ENCODE measurements around the gene PCNX3. TPM values are rescaled to one million over a fixed set of nuclear protein-coding genes. Genes with fewer than 3 reads are reported as not detected.

The PCNX3 gene
- total and polyA plus RNA-seq, 2 of the 4 experiments (the other 2 are of a cell fraction), result 5.6 to 33.2 TPM

GRCh38 chr11:65654375-65655349, 39.1 kb downstream of the PCNX3 start:
- 94% methylated on average over 7 of the region's 14 CpGs; no CpG with 5 or more reads in 1 of the 2 experiments for WGBS, 2 experiments (ENCODE audit: extremely low coverage in 2 of 2, insufficient read length in 1 of 2)
- CTCF ChIA-PET, result no interaction called here
- POLR2A ChIA-PET (ENCODE audit: unreplicated experiment), result interaction anchor here (0.7 kb wide), 1 partner anchor 179 kb away, joined by 7 read pairs; the partner anchor contains the start of gene SNX32

More at GRCh38 chr11:65654375-65655349, 39.1 kb downstream of the PCNX3 start:
- no peak for DNase-seq
- no peak overlapping the region for H3K4ac ChIP-seq (ENCODE audit: low read depth, low read length)
- H3K4me3 ChIP-seq (ENCODE audit: insufficient read depth, low read depth, low read length), result no peak overlapping the region
- no peak overlapping the region for H2AK5ac ChIP-seq (ENCODE audit: low read depth, low read length)
- no peak overlapping the region for H4K91ac ChIP-seq (ENCODE audit: insufficient read depth, low read depth, low read length)
- no TSS peak for BruUV-seq (replicated peaks)
- no peak overlapping the region for H3K23ac ChIP-seq (ENCODE audit: low read depth, low read length)
- no peak overlapping the region for H3K27ac ChIP-seq (ENCODE audit: insufficient read depth, low read length)
- H2BK20ac ChIP-seq (ENCODE audit: low read depth, low read length), result no peak overlapping the region
- intact Hi-C loops (cut with micrococcal nuclease) (no loop called here), dilution Hi-C loops (cut with HindIII; ENCODE audit: low sequenced_read_pairs, unreplicated experiment) (no loop called here), in situ Hi-C loops (cut with MboI; ENCODE audit: low sequenced_read_pairs) (no loop called here)
- H4K5ac ChIP-seq (ENCODE audit: low read depth, low read length), result no peak overlapping the region
- no peak overlapping the region for H4K8ac ChIP-seq (ENCODE audit: low read depth in 2 of 2, low read length in 2 of 2)
- no peak overlapping the region for H3K14ac ChIP-seq (replicated peaks; ENCODE audit: low read depth, low read length)
- H3K79me1 ChIP-seq (ENCODE audit: low read depth in 1 of 2, low read length in 2 of 2), result peaks cover 31 to 57% of the 10 kb centered on the region in 2 experiments; a peak in 3 of 4 replicates
- H4K20me1 ChIP-seq (ENCODE audit: insufficient read depth, low read length), result peaks cover 4% of the 10 kb centered on the region; the same call in 1 of the 2 replicates
- no peak overlapping the region for H3K56ac ChIP-seq (ENCODE audit: extremely low read depth, insufficient read depth, low read length)
- no peaks in the 10 kb centered on the region for H3K27me3 ChIP-seq (ENCODE audit: control insufficient read depth, insufficient read depth, low read length)
- H2AFZ ChIP-seq (replicated peaks; ENCODE audit: low read length, poor library complexity), result no peak overlapping the region
- H2BK15ac ChIP-seq (ENCODE audit: low read depth, low read length), result no peak overlapping the region
- no peak overlapping the region for H3K4me2 ChIP-seq (ENCODE audit: low read depth, low read length)
- no peaks in the 10 kb centered on the region for H3K9me3 ChIP-seq (ENCODE audit: control insufficient read depth, insufficient read depth, low read length)
- peaks cover 14% of the 10 kb centered on the region for H3K9me1 ChIP-seq (ENCODE audit: insufficient read depth, low read length)
- H2AK9ac ChIP-seq (replicated peaks; ENCODE audit: low read depth, low read length, poor library complexity), result no peak overlapping the region
- H3K4me1 ChIP-seq (ENCODE audit: control insufficient read depth, insufficient read depth, low read length), result peaks cover 17% of the 10 kb centered on the region
- TF ChIP-seq CHD1 (IDR thresholded peaks at IDR 0.05; ENCODE audit: low read depth, low read length), result no peak
- TF ChIP-seq CTCF (conservative IDR thresholded peaks at IDR 0.05; ENCODE audit: low read depth, low read length), result no peak
- TF ChIP-seq SMC3 (IDR thresholded peaks at IDR 0.05; ENCODE audit: low read depth, low read length), result no peak
- TF ChIP-seq NFE2L2 (IDR thresholded peaks at IDR 0.05; ENCODE audit: low read depth, low read length), result no peak
- TF ChIP-seq RCOR1 (IDR thresholded peaks at IDR 0.05; ENCODE audit: insufficient replicate concordance, low read length), result no peak
- no peak for TF ChIP-seq USF2 (IDR thresholded peaks at IDR 0.05; ENCODE audit: low read depth, low read length)
- no peak for TF ChIP-seq MAZ (IDR thresholded peaks at IDR 0.05; ENCODE audit: borderline replicate concordance, low read depth, low read length)
- TF ChIP-seq RAD21 (IDR thresholded peaks at IDR 0.05; ENCODE audit: low read length), result no peak
- TF ChIP-seq ELK1 (IDR thresholded peaks at IDR 0.05; ENCODE audit: borderline replicate concordance, low read depth, low read length), result no peak
- TF ChIP-seq FOS (IDR thresholded peaks at IDR 0.05; ENCODE audit: low read depth, low read length), result no peak
- TF ChIP-seq RFX5 (IDR thresholded peaks at IDR 0.05; ENCODE audit: low read depth, low read length), result no peak
- H3K36me3 ChIP-seq (ENCODE audit: control insufficient read depth, insufficient read depth, low read length), result peaks cover 61% of the 10 kb centered on the region
- no peak overlapping the region for H2BK5ac ChIP-seq (ENCODE audit: low read depth, low read length, poor library complexity, severe bottlenecking)
- no peak overlapping the region for H3K18ac ChIP-seq (ENCODE audit: low read depth, low read length)
- ATAC-seq (ENCODE audit: low read depth), result no peak
- H2BK120ac ChIP-seq (ENCODE audit: low read depth, low read length), result no peak overlapping the region
- H3K9ac ChIP-seq (ENCODE audit: low read depth, low read length), result no peak overlapping the region
